IMR-90 (cell line): Measurements from ENCODE around the gene ACOX3. TPM values are rescaled to one million over a fixed set of nuclear protein-coding genes. Genes with fewer than 3 reads are reported as not detected.

Experiments used
- ATAC-seq: fragments of 200-7000 bp; cut with Tn5 transposase; 2 replicates; pipeline ENCODE4 v1.9.1; 2020; ENCODE audit warnings: low read depth, mild to moderate bottlenecking, moderate library complexity
- BruUV-seq: library from RNA; stranded (reverse); fragments of 400-500 nt; replicated peaks from 2 replicates; lab custom pipeline; 2021; lab: Mats Ljungman, UMichigan
- CTCF ChIA-PET: fragments of 300-600 bp; formaldehyde crosslinking; extraction: SDS; loops from one replicate; lab custom pipeline; 2021; ENCODE audit warnings: antibody characterized with exemption; lab: Yijun Ruan, JAX
- POLR2A ChIA-PET: fragments of 300-600 bp; sonication (Branson Sonifier 250); formaldehyde crosslinking; loops from one replicate; lab custom pipeline; 2022; ENCODE audit warnings: antibody characterized with exemption; ENCODE audit not compliant: unreplicated experiment; lab: Charles Lee
- DNase-seq: peaks from one replicate; pipeline ENCODE4 v3.0.0; 2013
- H2AFZ ChIP-seq: replicated peaks from 2 replicates; pipeline ENCODE3; 2013; ENCODE audit warnings: low read length, mild to moderate bottlenecking; ENCODE audit not compliant: poor library complexity
- H2AK5ac ChIP-seq: 2 replicates; pipeline ENCODE4 v1.6.1; 2013; ENCODE audit warnings: low read depth, low read length, inconsistent platforms
- H2AK9ac ChIP-seq: replicated peaks from 2 replicates; pipeline ENCODE3; 2013; ENCODE audit warnings: mild to moderate bottlenecking, low read depth, low read length, moderate library complexity; ENCODE audit not compliant: poor library complexity
- H2BK120ac ChIP-seq: 2 replicates; pipeline ENCODE4 v1.6.1; 2013; ENCODE audit warnings: low read depth, low read length, inconsistent platforms
- H2BK15ac ChIP-seq: 3 replicates; pipeline ENCODE4 v1.6.1; 2013; ENCODE audit warnings: low read depth, low read length, inconsistent platforms
- H2BK20ac ChIP-seq: 2 replicates; pipeline ENCODE4 v1.6.1; 2013; ENCODE audit warnings: low read depth, mild to moderate bottlenecking, inconsistent platforms, low read length, moderate library complexity
- H2BK5ac ChIP-seq: 2 replicates; pipeline ENCODE4 v1.6.1; 2013; ENCODE audit warnings: mild to moderate bottlenecking, low read depth, low read length, inconsistent platforms; ENCODE audit not compliant: poor library complexity, severe bottlenecking
- H3K14ac ChIP-seq: replicated peaks from 2 replicates; pipeline ENCODE4 v1.6.1; 2013; ENCODE audit warnings: low read depth, low read length, inconsistent platforms
- H3K18ac ChIP-seq: 2 replicates; pipeline ENCODE4 v1.6.1; 2013; ENCODE audit warnings: low read depth, low read length, control low read depth
- H3K23ac ChIP-seq: 2 replicates; pipeline ENCODE4 v1.6.1; 2013; ENCODE audit warnings: low read depth, low read length, inconsistent platforms
- H3K27ac ChIP-seq: 2 replicates; pipeline ENCODE4 v1.5.1; 2013; ENCODE audit warnings: mild to moderate bottlenecking, control low read depth, low read length; ENCODE audit not compliant: insufficient read depth
- H3K27me3 ChIP-seq: 2 replicates; pipeline ENCODE4 v1.6.1; 2013; ENCODE audit warnings: low read length; ENCODE audit not compliant: control insufficient read depth, insufficient read depth
- H3K36me3 ChIP-seq: 2 replicates; pipeline ENCODE4 v1.6.1; 2013; ENCODE audit warnings: low read length, mixed read lengths; ENCODE audit not compliant: control insufficient read depth, insufficient read depth
- H3K4ac ChIP-seq: 2 replicates; pipeline ENCODE4 v1.6.1; 2013; ENCODE audit warnings: low read depth, low read length, inconsistent platforms
- H3K4me1 ChIP-seq: 2 replicates; pipeline ENCODE4 v1.6.1; 2013; ENCODE audit warnings: low read length, mixed read lengths; ENCODE audit not compliant: control insufficient read depth, insufficient read depth
- H3K4me2 ChIP-seq: 2 replicates; pipeline ENCODE4 v1.6.1; 2013; ENCODE audit warnings: low read depth, mild to moderate bottlenecking, control low read depth, low read length, moderate library complexity
- H3K4me3 ChIP-seq: 2 replicates; pipeline ENCODE4 v1.5.1; 2013; ENCODE audit warnings: low read depth, mild to moderate bottlenecking, control low read depth, low read length, moderate library complexity; ENCODE audit not compliant: insufficient read depth
- H3K56ac ChIP-seq: 2 replicates; pipeline ENCODE4 v1.6.1; 2013; ENCODE audit warnings: low read length, inconsistent platforms; ENCODE audit not compliant: insufficient read depth; ENCODE audit errors: extremely low read depth
- H3K79me1 ChIP-seq, 2 experiments: 2 replicates each; pipeline ENCODE4 v1.6.1; 2013; ENCODE audit warnings: low read length in 2 of 2, inconsistent platforms in 1 of 2, low read depth in 1 of 2
- H3K9ac ChIP-seq: 2 replicates; pipeline ENCODE4 v1.6.1; 2013; ENCODE audit warnings: low read depth, low read length, control low read depth
- H3K9me1 ChIP-seq: 2 replicates; pipeline ENCODE4 v1.6.1; 2013; ENCODE audit warnings: low read length, inconsistent platforms; ENCODE audit not compliant: insufficient read depth
- H3K9me3 ChIP-seq: 2 replicates; pipeline ENCODE4 v1.6.1; 2013; ENCODE audit warnings: low read length; ENCODE audit not compliant: control insufficient read depth, insufficient read depth
- H4K20me1 ChIP-seq: 2 replicates; pipeline ENCODE4 v1.6.1; 2013; ENCODE audit warnings: low read length, inconsistent platforms; ENCODE audit not compliant: insufficient read depth
- H4K5ac ChIP-seq: 2 replicates; pipeline ENCODE4 v1.6.1; 2013; ENCODE audit warnings: mild to moderate bottlenecking, low read depth, low read length, control low read depth
- H4K8ac ChIP-seq, 2 experiments: 2 replicates each; pipeline ENCODE4 v1.6.1; 2013; ENCODE audit warnings: low read depth in 2 of 2, low read length in 2 of 2, control low read depth in 1 of 2, inconsistent platforms in 1 of 2
- H4K91ac ChIP-seq: 2 replicates; pipeline ENCODE4 v1.6.1; 2013; ENCODE audit warnings: low read depth, low read length, inconsistent platforms; ENCODE audit not compliant: insufficient read depth
- CEBPB ChIP-seq: IDR thresholded peaks from 2 replicates; pipeline ENCODE4 v1.6.1; 2012; ENCODE audit warnings: low read depth, low read length, improper control_type of control experiment
- CTCF ChIP-seq: conservative IDR thresholded peaks from 2 replicates; pipeline ENCODE4 v1.5.1; 2012; ENCODE audit warnings: mild to moderate bottlenecking, low read depth, low read length, improper control_type of control experiment
- MAZ ChIP-seq: IDR thresholded peaks from 2 replicates; pipeline ENCODE4 v1.6.1; 2012; ENCODE audit warnings: low read depth, mild to moderate bottlenecking, low read length, improper control_type of control experiment, moderate library complexity, borderline replicate concordance
- MXI1 ChIP-seq: IDR thresholded peaks from 2 replicates; pipeline ENCODE4 v1.6.1; 2012; ENCODE audit warnings: low read depth, mild to moderate bottlenecking, low read length, moderate library complexity, borderline replicate concordance
- RAD21 ChIP-seq: IDR thresholded peaks from 2 replicates; pipeline ENCODE4 v1.6.1; 2012; ENCODE audit warnings: low read length, improper control_type of control experiment
- WGBS, 2 experiments: methylation state at CpG; one replicate each; pipeline versions ENCODE4 v1.1.5 to v1.1.7; 2013; ENCODE audit warnings: missing lambda C conversion rate in 2 of 2; ENCODE audit not compliant: insufficient read length in 1 of 2; ENCODE audit errors: extremely low coverage in 2 of 2; 5-methylcytosine and 5-hydroxymethylcytosine counted together
- dilution Hi-C: fragments of 300-500 bp; cut with HindIII; formaldehyde crosslinking; loops from one replicate; pipeline ENCODE4 v1.14.3; 2018; ENCODE audit warnings: low sequenced_read_pairs; ENCODE audit not compliant: unreplicated experiment
- in situ Hi-C: fragments of 300-500 bp; cut with MboI; formaldehyde crosslinking; loops from 3 replicates; pipeline ENCODE4 v1.14.3; 2019; ENCODE audit warnings: low sequenced_read_pairs, inconsistent platforms, mixed read lengths
- intact Hi-C: fragments of 100-400 bp; cut with micrococcal nuclease; formaldehyde crosslinking; loops from 2 replicates; pipeline ENCODE4 v1.10.0; 2022
- polyA plus RNA-seq, 3 experiments: library from polyadenylated mRNA; depleted of rRNA; stranded (reverse); fragments of >200 nt; gene quantifications; 2 replicates each; pipeline ENCODE4 v1.2.3, GENCODE V29; 2012; ENCODE audit warnings: low replicate concordance in 1 of 3
- total RNA-seq: library from RNA; depleted of rRNA; stranded (reverse); fragments of >200 nt; gene quantifications from 2 replicates; pipeline ENCODE4 v1.2.3, GENCODE V29; 2012

The ACOX3 gene
- total and polyA plus RNA-seq, 2 of the 4 experiments (the other 2 are of a cell fraction), result 15.2 to 25.8 TPM

GRCh38 chr4:8343967-8344331, 96.6 kb downstream of the ACOX3 start:
- H3K4me2 ChIP-seq, result no peak overlapping the region
- no peak for DNase-seq
- H2AK9ac ChIP-seq, result no peak overlapping the region
- no peak overlapping the region for H2BK15ac ChIP-seq
- H3K9me3 ChIP-seq, result no peaks in the 10 kb centered on the region
- no peaks in the 10 kb centered on the region for H4K20me1 ChIP-seq
- no peak overlapping the region for H4K91ac ChIP-seq
- no peak overlapping the region for H3K27ac ChIP-seq
- no peaks in the 10 kb centered on the region for H3K36me3 ChIP-seq
- CTCF ChIA-PET, result no interaction called here
- no peak overlapping the region for H3K56ac ChIP-seq
- POLR2A ChIA-PET, result no interaction called here
- no peak overlapping the region for H2BK20ac ChIP-seq
- no peaks in the 10 kb centered on the region for H3K79me1 ChIP-seq
- TF ChIP-seq MAZ (no peak), CEBPB (no peak), MXI1 (no peak), CTCF (no peak), RAD21 (no peak)
- WGBS, 2 experiments, result 77% methylated on average over 3 of the region's 11 CpGs; no CpG with 5 or more reads in 1 of the 2 experiments
- no peak overlapping the region for H3K4ac ChIP-seq
- no peak overlapping the region for H2AFZ ChIP-seq
- H4K5ac ChIP-seq, result no peak overlapping the region
- no peak overlapping the region for H2BK120ac ChIP-seq
- no peak overlapping the region for H3K23ac ChIP-seq
- ATAC-seq, result no peak
- H3K4me3 ChIP-seq, result no peak overlapping the region
- peaks cover 13% of the 10 kb centered on the region for H3K27me3 ChIP-seq
- H4K8ac ChIP-seq, result no peak overlapping the region
- dilution Hi-C loops, result no loop called here
- peaks cover 4% of the 10 kb centered on the region; the same call in 1 of the 2 replicates for H3K4me1 ChIP-seq
- in situ Hi-C loops, result no loop called here
- no peak overlapping the region for H3K14ac ChIP-seq
- no peak overlapping the region for H3K18ac ChIP-seq
- H2AK5ac ChIP-seq, result no peak overlapping the region
- H3K9ac ChIP-seq, result no peak overlapping the region
- intact Hi-C loops, result no loop called here
- no peaks in the 10 kb centered on the region for H3K9me1 ChIP-seq
- no TSS peak for BruUV-seq
- H2BK5ac ChIP-seq, result no peak overlapping the region
